Mesothelial cell of epicardium (in vitro differentiated cells): ENCODE data around the gene APLNR. TPM values are rescaled to one million over a fixed set of nuclear protein-coding genes. Genes with fewer than 3 reads are reported as not detected.

Experiments
- DNase-seq, 2 experiments: peaks; one replicate each; pipeline ENCODE4 v3.0.0; 2021; ENCODE audit warnings: low spot score in 2 of 2; ENCODE audit not compliant: unreplicated experiment in 2 of 2
- H3K27ac Mint-ChIP-seq: 2 replicates; pipeline ENCODE4 v1.8.0; 2021; ENCODE audit warnings: mixed read lengths
- H3K27me3 Mint-ChIP-seq: 2 replicates; pipeline ENCODE4 v1.8.0; 2021; ENCODE audit warnings: low read depth, mixed read lengths
- H3K36me3 Mint-ChIP-seq: 2 replicates; pipeline ENCODE4 v1.8.0; 2021; ENCODE audit warnings: mixed read lengths
- H3K4me1 Mint-ChIP-seq: 2 replicates; pipeline ENCODE4 v1.8.0; 2021; ENCODE audit warnings: mixed read lengths
- H3K4me3 Mint-ChIP-seq: 2 replicates; pipeline ENCODE4 v1.8.0; 2021; ENCODE audit warnings: mild to moderate bottlenecking, moderate library complexity, mixed read lengths
- H3K9me3 Mint-ChIP-seq: 2 replicates; pipeline ENCODE4 v1.8.0; 2021; ENCODE audit warnings: mixed read lengths
- total RNA-seq: library from RNA; stranded (reverse); gene quantifications from 3 replicates; pipeline ENCODE4 v1.2.1, GENCODE V29; 2021
- TF ChIP-seq, protein P1 (sequence below): fragments of 200-600 bp; sonication (generic); IDR thresholded peaks from one replicate; pipeline ENCODE4 v1.5.0; 2021; ENCODE audit warnings: antibody characterized with exemption; ENCODE audit not compliant: unreplicated experiment

The APLNR gene
- total RNA-seq, 1 donor from 2014 or later = 3.4 TPM

DNA sequence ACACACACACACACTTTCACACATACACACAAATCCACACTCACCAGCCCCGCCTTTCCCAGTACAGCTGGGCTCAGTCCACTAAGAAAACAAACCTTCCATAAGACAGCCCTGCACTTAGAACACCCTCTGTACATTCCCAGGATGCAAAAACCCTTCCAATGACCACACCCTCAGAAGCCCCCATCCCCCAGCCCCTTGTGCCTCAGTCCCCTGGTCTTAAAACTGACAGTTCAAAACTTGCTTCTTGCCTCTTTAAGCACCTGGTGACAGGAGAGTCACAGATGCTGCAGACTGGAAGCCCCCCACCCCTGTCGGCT is 23.0 kb downstream of the APLNR start:
- Mint-ChIP-seq H3K4me3 (no peak overlapping the region), H3K27me3 (no peaks in the 10 kb centered on the region), H3K27ac (no peak overlapping the region), H3K4me1 (peaks cover 15% of the 10 kb centered on the region), H3K36me3 (no peaks in the 10 kb centered on the region), H3K9me3 (no peaks in the 10 kb centered on the region)
- TF ChIP-seq, protein P1, sequence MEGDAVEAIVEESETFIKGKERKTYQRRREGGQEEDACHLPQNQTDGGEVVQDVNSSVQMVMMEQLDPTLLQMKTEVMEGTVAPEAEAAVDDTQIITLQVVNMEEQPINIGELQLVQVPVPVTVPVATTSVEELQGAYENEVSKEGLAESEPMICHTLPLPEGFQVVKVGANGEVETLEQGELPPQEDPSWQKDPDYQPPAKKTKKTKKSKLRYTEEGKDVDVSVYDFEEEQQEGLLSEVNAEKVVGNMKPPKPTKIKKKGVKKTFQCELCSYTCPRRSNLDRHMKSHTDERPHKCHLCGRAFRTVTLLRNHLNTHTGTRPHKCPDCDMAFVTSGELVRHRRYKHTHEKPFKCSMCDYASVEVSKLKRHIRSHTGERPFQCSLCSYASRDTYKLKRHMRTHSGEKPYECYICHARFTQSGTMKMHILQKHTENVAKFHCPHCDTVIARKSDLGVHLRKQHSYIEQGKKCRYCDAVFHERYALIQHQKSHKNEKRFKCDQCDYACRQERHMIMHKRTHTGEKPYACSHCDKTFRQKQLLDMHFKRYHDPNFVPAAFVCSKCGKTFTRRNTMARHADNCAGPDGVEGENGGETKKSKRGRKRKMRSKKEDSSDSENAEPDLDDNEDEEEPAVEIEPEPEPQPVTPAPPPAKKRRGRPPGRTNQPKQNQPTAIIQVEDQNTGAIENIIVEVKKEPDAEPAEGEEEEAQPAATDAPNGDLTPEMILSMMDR = no peak
- DNase-seq = no peak

DNA sequence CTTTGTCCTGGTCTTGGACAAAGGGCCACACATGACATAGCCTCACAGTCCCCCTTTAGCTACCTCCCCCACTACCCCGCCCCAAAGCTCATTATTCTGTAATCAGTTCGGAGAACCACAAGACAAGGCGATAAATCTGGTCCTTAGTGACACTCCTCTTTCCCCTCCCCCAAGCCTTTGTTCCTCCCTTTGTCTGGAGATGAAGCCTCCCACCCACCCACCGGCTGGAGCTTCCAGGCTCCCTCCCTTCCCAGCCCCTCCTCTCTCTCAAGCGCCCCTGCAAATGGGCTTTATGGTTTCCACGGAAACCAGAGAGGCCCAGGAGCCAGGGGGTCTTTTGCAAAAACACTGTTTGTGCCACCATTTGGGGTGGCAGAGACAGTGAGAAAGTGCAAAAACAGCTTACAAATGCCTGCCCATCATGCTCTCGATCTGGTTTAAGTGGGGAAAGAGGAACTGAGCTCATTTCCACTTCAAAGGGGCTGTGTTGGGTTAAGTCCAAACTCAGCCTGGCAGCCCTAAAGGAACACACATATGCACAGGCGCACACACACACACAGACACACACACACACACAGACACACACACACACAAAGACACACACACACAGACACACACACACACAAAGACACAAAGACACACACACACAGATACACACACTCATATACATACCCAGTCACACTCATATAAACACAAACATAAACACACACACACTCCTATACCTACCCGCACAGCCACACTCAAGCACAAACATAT is 23.5 kb downstream of the APLNR start:
- no peak for DNase-seq
- Mint-ChIP-seq H3K9me3 (no peaks in the 10 kb centered on the region), H3K4me1 (peaks cover 13% of the 10 kb centered on the region), H3K27ac (no peak overlapping the region), H3K36me3 (no peaks in the 10 kb centered on the region), H3K4me3 (no peak overlapping the region), H3K27me3 (no peaks in the 10 kb centered on the region)
- TF ChIP-seq, protein P1 = no peak

DNA sequence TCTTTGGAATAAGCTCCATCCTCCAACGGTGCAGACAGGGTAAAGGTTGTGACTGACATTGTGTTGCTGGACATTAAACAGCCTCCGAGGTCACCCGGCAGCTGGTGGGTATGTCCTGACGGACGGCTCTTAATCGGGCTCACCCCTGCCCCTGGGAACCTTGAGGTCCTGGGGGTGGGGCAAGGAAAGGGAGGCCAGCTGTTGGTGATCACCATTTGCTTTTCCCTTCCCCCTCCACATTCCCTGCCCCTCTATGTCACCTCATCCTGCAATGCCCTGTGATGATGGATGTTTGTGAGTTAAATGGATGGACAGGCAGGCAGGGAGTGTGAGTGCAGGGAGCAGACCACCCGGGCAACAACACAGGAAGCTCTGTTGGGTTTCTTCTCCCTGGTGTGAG is 26.3 kb downstream of the APLNR start:
- DNase-seq = no peak
- Mint-ChIP-seq H3K4me1 (peaks cover 8% of the 10 kb centered on the region), H3K4me3 (no peak overlapping the region), H3K9me3 (no peaks in the 10 kb centered on the region), H3K27me3 (peaks cover 4% of the 10 kb centered on the region), H3K27ac (no peak overlapping the region), H3K36me3 (no peaks in the 10 kb centered on the region)
- TF ChIP-seq, protein P1 = no peak

DNA sequence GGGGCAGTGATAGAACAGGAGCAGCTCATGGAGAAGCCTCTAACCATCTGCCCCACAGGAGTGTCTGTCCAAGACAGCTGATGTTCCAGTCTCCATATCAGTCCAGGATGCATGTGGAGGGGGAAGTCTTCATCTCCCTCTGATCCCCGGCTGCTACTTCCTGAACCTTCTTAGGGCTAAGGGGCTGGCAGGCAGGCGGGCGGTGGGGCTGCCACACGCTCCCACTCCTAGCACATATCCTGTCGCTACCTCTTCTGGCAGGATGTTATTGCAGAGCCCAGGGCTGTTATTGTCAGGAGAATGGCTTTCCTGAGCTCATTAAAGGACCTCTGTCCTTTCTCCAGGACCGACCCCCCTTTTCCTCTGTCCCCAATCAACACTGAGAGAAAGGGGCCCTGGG is 29.9 kb downstream of the APLNR start:
- peaks cover 10% of the 10 kb centered on the region for H3K27me3 Mint-ChIP-seq
- peaks cover 7% of the 10 kb centered on the region for H3K4me1 Mint-ChIP-seq
- no peak overlapping the region for H3K4me3 Mint-ChIP-seq
- H3K27ac Mint-ChIP-seq = no peak overlapping the region
- TF ChIP-seq, protein P1 = no peak
- DNase-seq = no peak
- no peaks in the 10 kb centered on the region for H3K9me3 Mint-ChIP-seq
- no peaks in the 10 kb centered on the region for H3K36me3 Mint-ChIP-seq

DNA sequence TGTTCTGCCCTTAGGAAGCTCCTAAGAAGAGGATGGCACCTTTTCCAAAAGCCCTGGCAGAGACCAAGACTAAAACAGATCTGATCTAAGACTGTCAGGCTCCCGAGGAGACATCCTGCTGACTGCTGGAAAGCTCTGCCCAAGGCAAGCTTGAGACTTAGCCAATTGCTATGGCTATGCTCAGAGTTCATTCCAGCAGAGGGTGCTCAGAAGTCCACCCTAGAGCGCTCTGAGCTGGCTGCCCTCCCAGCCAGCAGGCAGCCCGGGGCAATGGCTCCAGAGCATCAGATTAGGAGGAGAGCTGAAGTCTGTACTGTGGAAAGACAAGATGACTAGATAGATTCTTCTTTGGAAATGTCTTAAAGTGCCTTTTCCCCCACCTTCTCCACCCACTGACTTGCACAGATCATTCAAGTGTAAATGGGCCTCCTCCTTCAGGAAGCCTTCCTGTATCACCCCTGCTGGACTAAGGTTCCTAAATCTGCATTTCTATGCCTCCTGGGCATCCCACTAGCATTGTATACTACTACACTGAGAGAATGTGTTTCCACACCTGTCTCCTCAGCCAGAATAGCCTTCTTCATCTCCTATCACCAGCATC is 31.9 kb downstream of the APLNR start:
- no peak for DNase-seq
- Mint-ChIP-seq H3K36me3 (no peaks in the 10 kb centered on the region), H3K27ac (no peak overlapping the region), H3K27me3 (peaks cover 16% of the 10 kb centered on the region), H3K9me3 (no peaks in the 10 kb centered on the region), H3K4me1 (no peaks in the 10 kb centered on the region), H3K4me3 (no peak overlapping the region)
- TF ChIP-seq, protein P1 = no peak
